Memory B cell (primary cell): ENCODE results near the gene KIRREL3.

Experiments
- ATAC-seq: fragments of 150-1000 bp; cut with Tn5 transposase; 2 replicates; pipeline ENCODE4 v1.10.0; 2021; ENCODE audit warnings: low read depth, mild to moderate bottlenecking, moderate library complexity
- DNase-seq, 2 donors: peaks; one replicate each; pipeline ENCODE4 v3.0.0; 2022; ENCODE audit warnings: low spot score in 2 of 2
- H3K27ac Mint-ChIP-seq: one replicate; pipeline ENCODE4 v1.8.0; 2022; ENCODE audit warnings: mild to moderate bottlenecking, moderate library complexity, mixed read lengths
- H3K27me3 Mint-ChIP-seq: one replicate; pipeline ENCODE4 v1.8.0; 2022; ENCODE audit warnings: mixed read lengths
- H3K36me3 Mint-ChIP-seq: one replicate; pipeline ENCODE4 v1.8.0; 2022; ENCODE audit warnings: mild to moderate bottlenecking, mixed read lengths
- H3K4me1 Mint-ChIP-seq: one replicate; pipeline ENCODE4 v1.8.0; 2022; ENCODE audit warnings: mixed read lengths
- H3K4me3 Mint-ChIP-seq: one replicate; pipeline ENCODE4 v1.8.0; 2022; ENCODE audit warnings: mild to moderate bottlenecking, moderate library complexity, mixed read lengths
- H3K9me3 Mint-ChIP-seq: one replicate; pipeline ENCODE4 v1.8.0; 2022; ENCODE audit warnings: mixed read lengths

Gene KIRREL3

GRCh38 chr11:126583594-126584427 lies 416.8 kb downstream of the KIRREL3 start:
- H3K9me3 Mint-ChIP-seq = no peaks in the 10 kb centered on the region
- H3K4me1 Mint-ChIP-seq = no peaks in the 10 kb centered on the region
- no peak overlapping the region for H3K27ac Mint-ChIP-seq
- no peak overlapping the region for H3K4me3 Mint-ChIP-seq
- ATAC-seq (no peak), DNase-seq (no peak)
- peaks cover 2% of the 10 kb centered on the region for H3K27me3 Mint-ChIP-seq
- H3K36me3 Mint-ChIP-seq = no peaks in the 10 kb centered on the region

- ATAC-seq (no peak), DNase-seq (no peak)
- H3K27me3 Mint-ChIP-seq = no peaks in the 10 kb centered on the region
- H3K4me1 Mint-ChIP-seq = no peaks in the 10 kb centered on the region
- no peak overlapping the region for H3K27ac Mint-ChIP-seq
- no peak overlapping the region for H3K4me3 Mint-ChIP-seq
- no peaks in the 10 kb centered on the region for H3K9me3 Mint-ChIP-seq
- H3K36me3 Mint-ChIP-seq = no peaks in the 10 kb centered on the region
Observed at GRCh38 chr11:126583101-126583500, 417.5 kb downstream of the KIRREL3 start.

DNA sequence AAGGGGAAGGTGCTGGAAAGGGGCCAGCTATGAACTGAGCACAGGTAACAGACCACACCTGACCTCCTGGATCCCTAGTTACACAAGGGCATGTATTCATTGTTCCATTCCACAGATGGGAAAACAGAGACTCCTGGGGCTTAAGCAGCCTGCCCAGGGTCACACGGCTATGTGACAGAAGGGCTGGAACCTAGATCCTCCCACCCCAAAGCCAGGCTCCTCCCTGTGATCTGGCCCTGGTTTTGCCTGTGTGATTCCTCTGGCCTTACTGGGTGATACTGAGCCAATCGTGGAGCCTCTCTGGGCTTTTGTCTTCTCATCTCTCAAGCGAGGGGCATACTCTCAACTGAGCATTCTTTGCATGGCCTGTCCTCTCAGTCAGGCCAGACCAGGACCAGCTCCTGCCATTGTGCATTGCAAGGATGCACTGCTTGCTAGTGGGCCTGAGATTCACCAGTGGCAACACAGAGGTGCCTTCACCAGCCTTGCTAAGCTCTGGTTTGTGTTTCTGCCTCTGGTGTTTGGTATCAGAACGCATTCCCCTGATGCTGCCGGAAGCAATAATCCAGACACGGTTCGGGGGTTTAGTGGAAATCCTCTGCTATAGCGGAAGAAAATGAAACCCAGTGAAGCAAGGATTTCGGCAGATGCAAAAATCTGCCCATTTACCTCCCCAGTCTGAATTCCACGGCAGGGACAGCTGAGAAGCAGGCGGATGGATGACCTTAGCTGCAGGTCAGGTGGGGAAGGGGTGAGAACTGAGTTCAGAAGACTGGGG lies 418.5 kb downstream of the KIRREL3 start:
- no peak for DNase-seq
- Mint-ChIP-seq H3K4me3 (no peak overlapping the region), H3K36me3 (no peaks in the 10 kb centered on the region), H3K9me3 (no peaks in the 10 kb centered on the region), H3K4me1 (no peaks in the 10 kb centered on the region), H3K27me3 (no peaks in the 10 kb centered on the region), H3K27ac (no peak overlapping the region)
- ATAC-seq = no peak

DNA sequence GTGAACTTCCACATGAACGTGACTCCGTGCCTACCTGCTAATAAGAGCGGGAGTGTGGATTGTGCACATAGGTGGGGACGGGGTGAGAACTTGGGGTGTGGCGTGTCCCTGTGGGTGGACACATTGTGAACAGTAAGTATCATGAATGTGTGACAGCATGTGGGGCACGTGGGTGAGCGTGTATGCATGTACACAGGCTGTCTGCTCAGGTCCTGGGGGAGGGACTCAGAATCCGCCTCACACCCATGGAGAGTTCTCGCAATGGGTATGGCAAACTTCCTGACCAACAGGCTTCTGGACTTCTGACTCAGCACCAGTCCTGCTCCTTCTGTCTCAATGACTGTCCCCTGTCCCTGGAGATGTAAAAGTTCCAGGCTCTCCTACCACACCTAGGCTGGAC lies 422.1 kb downstream of the KIRREL3 start:
- Mint-ChIP-seq H3K4me1 (no peaks in the 10 kb centered on the region), H3K36me3 (no peaks in the 10 kb centered on the region), H3K4me3 (no peak overlapping the region), H3K27me3 (no peaks in the 10 kb centered on the region), H3K9me3 (no peaks in the 10 kb centered on the region), H3K27ac (no peak overlapping the region)
- no peak for DNase-seq
- no peak for ATAC-seq

DNA sequence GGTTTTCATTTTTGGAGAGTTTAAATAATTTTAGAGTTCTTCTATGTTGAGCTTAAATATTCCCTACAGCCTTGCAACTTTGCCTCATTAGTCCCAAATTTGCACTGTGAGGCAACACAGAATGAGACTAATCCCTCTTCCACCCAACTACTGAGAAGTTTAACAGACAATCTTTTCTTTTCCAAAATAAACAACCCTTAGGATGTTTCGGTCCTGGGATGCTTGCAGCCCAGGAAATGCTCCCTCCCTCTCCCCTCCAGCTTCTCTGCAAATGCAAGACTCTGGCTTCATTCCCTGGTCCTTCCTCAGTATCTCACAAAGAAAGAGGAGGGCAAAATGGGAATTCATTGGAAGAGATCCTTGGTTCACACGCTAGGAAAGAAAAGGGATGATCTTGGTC lies 422.5 kb downstream of the KIRREL3 start:
- H3K27me3 Mint-ChIP-seq = no peaks in the 10 kb centered on the region
- H3K27ac Mint-ChIP-seq = no peak overlapping the region
- H3K9me3 Mint-ChIP-seq = no peaks in the 10 kb centered on the region
- DNase-seq (no peak), ATAC-seq (no peak)
- no peak overlapping the region for H3K4me3 Mint-ChIP-seq
- H3K4me1 Mint-ChIP-seq = no peaks in the 10 kb centered on the region
- H3K36me3 Mint-ChIP-seq = no peaks in the 10 kb centered on the region

GRCh38 chr11:126575849-126576248 lies 424.7 kb downstream of the KIRREL3 start:
- H3K9me3 Mint-ChIP-seq = no peaks in the 10 kb centered on the region
- no peaks in the 10 kb centered on the region for H3K36me3 Mint-ChIP-seq
- no peaks in the 10 kb centered on the region for H3K4me1 Mint-ChIP-seq
- no peak overlapping the region for H3K27ac Mint-ChIP-seq
- peaks cover 4% of the 10 kb centered on the region for H3K27me3 Mint-ChIP-seq
- ATAC-seq = no peak
- H3K4me3 Mint-ChIP-seq = no peak overlapping the region
- DNase-seq = no peak

GRCh38 chr11:126573325-126573978 lies 427.1 kb downstream of the KIRREL3 start:
- Mint-ChIP-seq H3K36me3 (no peaks in the 10 kb centered on the region), H3K4me1 (no peaks in the 10 kb centered on the region), H3K27me3 (peaks cover 7% of the 10 kb centered on the region), H3K9me3 (no peaks in the 10 kb centered on the region), H3K27ac (no peak overlapping the region), H3K4me3 (no peak overlapping the region)
- ATAC-seq (no peak), DNase-seq (no peak)

GRCh38 chr11:126570489-126570888 lies 430.1 kb downstream of the KIRREL3 start:
- ATAC-seq = no peak
- no peaks in the 10 kb centered on the region for H3K9me3 Mint-ChIP-seq
- H3K27me3 Mint-ChIP-seq = peaks cover 9% of the 10 kb centered on the region
- H3K36me3 Mint-ChIP-seq = no peaks in the 10 kb centered on the region
- no peak for DNase-seq
- no peaks in the 10 kb centered on the region for H3K4me1 Mint-ChIP-seq
- no peak overlapping the region for H3K4me3 Mint-ChIP-seq
- H3K27ac Mint-ChIP-seq = no peak overlapping the region

DNA sequence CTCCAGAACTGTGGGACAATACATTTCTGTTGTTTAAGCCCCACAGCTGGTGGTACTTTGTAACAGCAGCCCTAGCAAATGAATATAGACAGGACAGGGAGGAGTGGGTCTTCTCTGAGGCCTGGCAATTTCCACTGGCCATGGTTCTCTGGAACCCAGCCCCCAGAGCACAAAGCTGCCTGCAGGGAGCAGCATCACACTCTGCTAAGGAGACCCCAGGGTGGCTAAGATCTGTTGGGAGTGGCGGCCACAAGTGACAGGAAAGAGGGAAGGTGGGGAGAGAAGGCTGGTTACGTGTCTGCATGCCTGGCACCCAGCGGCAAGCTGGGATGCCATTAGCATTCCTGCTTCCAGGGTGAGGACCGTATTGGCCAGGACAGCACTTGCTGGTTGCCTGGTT lies 433.2 kb downstream of the KIRREL3 start:
- ATAC-seq = no peak

DNA sequence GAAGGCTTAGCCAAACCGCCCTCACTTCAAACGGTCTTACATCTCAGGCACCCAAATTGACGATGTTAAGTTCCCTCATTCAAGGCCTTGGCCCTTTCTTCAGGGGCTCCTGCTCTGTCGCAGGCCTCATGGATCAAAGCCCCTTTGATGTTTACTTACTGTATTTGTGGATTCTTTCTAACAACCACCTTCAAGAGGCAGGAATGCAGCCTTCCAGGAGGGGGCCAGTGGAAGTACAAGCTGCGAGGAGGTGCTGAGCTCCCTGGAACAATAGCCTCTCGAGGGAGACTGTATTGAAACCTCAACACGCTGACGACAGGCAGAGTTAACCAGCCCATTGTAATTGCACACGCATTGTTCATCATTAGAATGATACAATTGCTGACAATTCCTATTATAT lies 436.0 kb downstream of the KIRREL3 start:
- peaks cover 14% of the 10 kb centered on the region for H3K27me3 Mint-ChIP-seq
- H3K27ac Mint-ChIP-seq = no peak overlapping the region
- no peaks in the 10 kb centered on the region for H3K9me3 Mint-ChIP-seq

More for the DNA sequence above, 433.2 kb downstream of the KIRREL3 start:
- Mint-ChIP-seq H3K27me3 (peaks cover 13% of the 10 kb centered on the region), H3K4me1 (no peaks in the 10 kb centered on the region), H3K4me3 (no peak overlapping the region), H3K27ac (no peak overlapping the region), H3K9me3 (no peaks in the 10 kb centered on the region), H3K36me3 (no peaks in the 10 kb centered on the region)
- DNase-seq = no peak

DNA sequence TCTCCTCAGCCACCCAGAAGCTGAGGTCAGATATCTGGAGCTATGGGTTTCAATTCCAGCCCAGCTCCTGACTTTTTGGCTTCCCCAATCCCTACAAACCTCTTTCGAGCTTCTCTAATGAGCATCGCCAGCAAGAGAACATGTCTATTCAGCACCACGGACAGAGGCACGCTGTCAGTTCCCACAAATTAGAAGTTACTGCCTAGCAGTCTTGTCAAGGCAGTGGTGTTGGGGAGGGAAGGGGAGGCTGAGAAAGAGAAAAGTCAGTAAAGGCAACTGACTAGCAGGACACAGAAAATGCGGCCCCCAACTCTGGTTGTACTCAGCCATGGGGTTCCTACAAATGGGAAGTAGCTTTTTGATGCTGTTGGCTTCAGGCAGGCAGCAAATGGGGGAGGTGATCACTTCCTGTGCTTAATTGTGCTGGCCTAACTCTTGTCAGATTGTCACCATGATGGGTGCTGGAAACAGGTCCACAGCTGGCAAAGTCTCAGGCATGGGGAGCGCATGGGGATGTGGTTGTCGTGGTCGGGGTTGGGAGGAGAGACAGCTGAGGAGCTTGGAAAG lies 439.2 kb downstream of the KIRREL3 start:
- Mint-ChIP-seq H3K4me3 (no peak overlapping the region), H3K27ac (no peak overlapping the region), H3K4me1 (no peaks in the 10 kb centered on the region), H3K9me3 (no peaks in the 10 kb centered on the region), H3K27me3 (peaks cover 10% of the 10 kb centered on the region), H3K36me3 (no peaks in the 10 kb centered on the region)
- no peak for ATAC-seq
- no peak for DNase-seq

More for the DNA sequence above, 436.0 kb downstream of the KIRREL3 start:
- DNase-seq (no peak), ATAC-seq (no peak)
- Mint-ChIP-seq H3K36me3 (no peaks in the 10 kb centered on the region), H3K4me1 (no peaks in the 10 kb centered on the region), H3K4me3 (no peak overlapping the region)

DNA sequence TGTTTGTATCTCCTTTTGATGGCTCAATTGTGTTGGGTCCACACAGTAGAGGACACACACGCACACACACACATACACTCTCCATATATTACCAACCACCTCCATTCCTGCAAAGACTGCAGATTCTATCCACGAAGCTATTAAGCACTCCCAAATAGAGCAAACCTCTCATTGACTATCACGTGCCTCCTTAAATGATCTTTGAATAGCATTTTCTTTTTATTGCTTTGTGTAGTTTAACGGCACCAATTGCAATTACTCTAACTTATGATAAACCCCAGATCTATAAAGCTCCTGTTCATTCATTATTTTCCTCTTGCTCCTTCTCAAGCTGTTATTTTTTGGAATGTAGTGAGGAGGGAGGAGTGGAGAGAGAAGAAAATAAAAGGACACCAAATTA lies 440.3 kb downstream of the KIRREL3 start:
- Mint-ChIP-seq H3K36me3 (peaks cover under 1% of the 10 kb centered on the region), H3K27ac (no peak overlapping the region), H3K4me1 (no peaks in the 10 kb centered on the region), H3K27me3 (peaks cover 13% of the 10 kb centered on the region), H3K4me3 (no peak overlapping the region), H3K9me3 (peaks cover 3% of the 10 kb centered on the region)
- ATAC-seq = no peak
- no peak for DNase-seq

DNA sequence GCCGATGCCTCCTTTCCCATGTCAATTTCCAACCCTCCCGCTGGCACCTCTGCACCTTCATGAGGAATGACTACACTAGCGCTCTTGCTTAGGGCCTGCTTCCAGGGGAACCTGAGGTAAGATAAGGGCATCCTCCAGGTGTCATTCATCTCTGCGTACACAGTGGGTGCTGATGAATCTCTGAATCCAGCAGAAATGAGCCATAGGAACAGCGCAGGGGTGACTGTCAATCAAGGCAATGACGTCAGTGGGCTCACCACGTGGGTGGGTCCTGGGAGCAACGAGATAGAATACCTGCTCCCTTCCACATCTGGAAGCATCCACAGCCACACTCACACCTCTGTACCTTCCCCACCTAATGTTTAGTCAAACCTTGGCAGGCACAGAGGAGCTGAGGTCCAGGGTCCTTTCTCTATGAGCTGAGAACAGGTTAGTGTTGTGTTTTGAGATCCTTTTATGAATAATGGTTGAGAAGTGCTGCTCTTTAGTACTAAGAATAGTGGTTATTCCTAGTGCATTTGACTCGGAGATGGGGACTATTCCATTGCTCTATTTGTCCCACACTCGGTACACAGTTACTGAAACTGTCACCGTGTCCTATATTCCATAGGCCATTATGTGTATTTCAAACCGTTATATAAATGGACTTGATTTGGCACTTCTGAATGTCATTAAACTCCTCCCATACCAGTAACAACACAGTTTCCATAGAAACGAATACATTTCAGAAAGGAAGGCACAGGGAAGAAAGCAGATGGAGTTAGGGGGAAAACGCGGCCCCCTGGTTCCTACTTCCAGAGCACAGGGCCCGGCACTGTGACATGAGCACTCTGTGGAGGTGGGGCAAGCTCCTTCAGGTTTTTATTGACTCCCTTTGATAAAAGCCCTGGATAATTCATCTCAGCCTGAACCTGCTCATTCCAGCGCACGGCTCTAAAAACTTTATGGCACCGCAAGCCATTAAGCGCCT lies 451.7 kb downstream of the KIRREL3 start:
- H3K9me3 Mint-ChIP-seq = no peaks in the 10 kb centered on the region
- H3K4me3 Mint-ChIP-seq = no peak overlapping the region
- no peaks in the 10 kb centered on the region for H3K4me1 Mint-ChIP-seq
- ATAC-seq (no peak), DNase-seq (no peak)
- H3K27me3 Mint-ChIP-seq = peaks cover 5% of the 10 kb centered on the region
- H3K27ac Mint-ChIP-seq = no peak overlapping the region
- H3K36me3 Mint-ChIP-seq = no peaks in the 10 kb centered on the region
